ENCODE measurements around the gene DIMT1.

DIMT1 gene

GRCh38 chr5:62403411-62404250 lies at the start of gene DIMT1:
TSS of gene DIMT1 (minus strand) at chr5:62403905. CDS start at chr5:62403772, 133 bp downstream.
- DNase-seq (ENCODE audit: low read depth), result peak; percentile 98

- DNase-seq (ENCODE audit: low read depth), result no peak
These were observed 46.6 kb upstream of the DIMT1 start for GRCh38 chr5:62450259-62450658.

GRCh38 chr5:62448528-62448927 lies 44.8 kb upstream of the DIMT1 start:
- no peak for DNase-seq (ENCODE audit: low read depth)

GRCh38 chr5:62432621-62433064 lies 28.9 kb upstream of the DIMT1 start:
- DNase-seq (ENCODE audit: low read depth), result peak; percentile 52

GRCh38 chr5:62431735-62432620 lies 28.3 kb upstream of the DIMT1 start:
- peak; percentile 64 for DNase-seq (ENCODE audit: low read depth)

- DNase-seq (ENCODE audit: low read depth), result no peak
These were observed 21.1 kb upstream of the DIMT1 start for GRCh38 chr5:62424763-62425162.

- no peak for DNase-seq (ENCODE audit: low read depth)
These were observed 17.7 kb upstream of the DIMT1 start for GRCh38 chr5:62421414-62421813.

GRCh38 chr5:62419609-62420008 lies 15.9 kb upstream of the DIMT1 start:
- no peak for DNase-seq (ENCODE audit: low read depth)

- DNase-seq (ENCODE audit: low read depth), result no peak
These were observed 14.9 kb upstream of the DIMT1 start for GRCh38 chr5:62418462-62419076.

- no peak for DNase-seq (ENCODE audit: low read depth)
These were observed 10.0 kb upstream of the DIMT1 start for GRCh38 chr5:62413711-62414110.

- DNase-seq (ENCODE audit: low read depth), result peak; percentile 98
These were observed 9.0 kb upstream of the DIMT1 start, which contains the start of gene IPO11 for GRCh38 chr5:62412549-62413329. TSS of gene IPO11 (plus strand) at chr5:62412763. CDS start at chr5:62437280, 24,517 bp downstream.

GRCh38 chr5:62395210-62395950 lies 8.3 kb downstream of the DIMT1 start:
- peak; percentile 47 for DNase-seq (ENCODE audit: low read depth)

GRCh38 chr5:62386824-62387223 lies 16.9 kb downstream of the DIMT1 start:
- DNase-seq (ENCODE audit: low read depth), result peak; percentile 81

GRCh38 chr5:62385816-62386400 lies 17.8 kb downstream of the DIMT1 start:
- DNase-seq (ENCODE audit: low read depth), result no peak

GRCh38 chr5:62385131-62385530 lies 18.6 kb downstream of the DIMT1 start:
- no peak for DNase-seq (ENCODE audit: low read depth)

- no peak for DNase-seq (ENCODE audit: low read depth)
These were observed 27.6 kb downstream of the DIMT1 start for GRCh38 chr5:62376064-62376463.

- no peak for DNase-seq (ENCODE audit: low read depth)
These were observed 28.1 kb downstream of the DIMT1 start for GRCh38 chr5:62375627-62376026.

GRCh38 chr5:62374090-62374489 lies 29.6 kb downstream of the DIMT1 start:
- DNase-seq (ENCODE audit: low read depth), result no peak

- DNase-seq (ENCODE audit: low read depth), result no peak
These were observed 30.3 kb downstream of the DIMT1 start for GRCh38 chr5:62373382-62373781.

GRCh38 chr5:62372600-62372999 lies 31.1 kb downstream of the DIMT1 start:
- no peak for DNase-seq (ENCODE audit: low read depth)

Measured in fibroblast of gingiva (primary cell).